Measurements from ENCODE around the gene ZNF593.

Gene ZNF593

GRCh38 chr1:26184883-26185282 lies 15.2 kb downstream of the ZNF593 start:
- no peak for TF ChIP-seq JUND (IDR thresholded peaks at IDR 0.05; ENCODE audit: low read depth)
- no peak for DNase-seq (ENCODE audit: low read depth in 1 of 2, low spot score in 1 of 2)
- in situ Hi-C loops (cut with HindIII; ENCODE audit: low pct_unique_long_range_greater_than_20kb, low sequenced_read_pairs): no loop called here

DNA sequence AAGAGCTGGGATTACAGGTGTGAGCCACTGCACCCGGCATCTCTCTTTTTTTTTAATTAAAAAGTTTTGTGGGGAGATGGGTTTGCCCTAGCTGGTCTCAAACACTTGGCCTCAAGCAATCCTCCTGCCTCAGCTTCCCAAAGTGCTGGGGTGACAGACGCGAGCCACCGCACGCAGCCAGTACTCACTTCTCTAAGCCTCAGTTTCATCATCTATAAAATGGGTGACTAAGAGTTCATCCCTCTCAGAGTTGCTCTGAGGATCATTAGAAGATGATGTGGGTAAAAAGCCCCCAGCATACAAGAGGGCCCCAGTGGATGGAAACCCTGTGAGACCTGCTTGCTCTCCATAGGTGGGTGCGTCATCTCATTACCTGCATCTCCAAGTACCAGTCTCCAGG lies 18.2 kb downstream of the ZNF593 start:
- no peak for TF ChIP-seq JUND (IDR thresholded peaks at IDR 0.05; ENCODE audit: low read depth)
- no peak for DNase-seq (ENCODE audit: low read depth in 1 of 2, low spot score in 1 of 2)
- in situ Hi-C loops (cut with HindIII; ENCODE audit: low pct_unique_long_range_greater_than_20kb, low sequenced_read_pairs): no loop called here

GRCh38 chr1:26188477-26188876 lies 18.8 kb downstream of the ZNF593 start:
- in situ Hi-C loops (cut with HindIII; ENCODE audit: low pct_unique_long_range_greater_than_20kb, low sequenced_read_pairs): no loop called here
- no peak for DNase-seq (ENCODE audit: low read depth in 1 of 2, low spot score in 1 of 2)

DNA sequence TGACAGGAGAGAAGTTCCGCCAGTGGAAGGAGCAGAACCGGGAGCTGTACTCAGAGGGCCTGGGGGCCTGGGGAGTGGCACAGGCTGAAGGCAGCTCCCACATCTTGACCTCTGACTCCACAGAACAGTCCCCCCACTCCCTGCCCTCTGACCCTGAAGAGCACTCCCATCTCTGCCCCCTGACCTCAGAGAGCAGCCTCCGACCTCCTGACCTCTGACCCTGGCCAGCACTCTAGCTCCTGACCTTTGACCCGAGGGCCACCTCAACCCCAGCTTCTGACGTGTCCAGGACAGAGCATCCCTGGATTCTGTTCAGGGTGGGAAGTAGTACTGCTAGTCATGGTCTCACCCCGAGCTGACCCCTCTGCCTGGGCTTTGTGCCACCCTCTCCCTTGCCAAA lies 19.6 kb downstream of the ZNF593 start:
- in situ Hi-C loops (cut with HindIII; ENCODE audit: low pct_unique_long_range_greater_than_20kb, low sequenced_read_pairs): no loop called here
- no peak for DNase-seq (ENCODE audit: low read depth in 1 of 2, low spot score in 1 of 2)
- no peak for TF ChIP-seq JUND (IDR thresholded peaks at IDR 0.05; ENCODE audit: low read depth)

More at GRCh38 chr1:26188477-26188876, 18.8 kb downstream of the ZNF593 start:
- no peak for TF ChIP-seq JUND (IDR thresholded peaks at IDR 0.05; ENCODE audit: low read depth)

- in situ Hi-C loops (cut with HindIII; ENCODE audit: low pct_unique_long_range_greater_than_20kb, low sequenced_read_pairs): no loop called here
- no peak for TF ChIP-seq JUND (IDR thresholded peaks at IDR 0.05; ENCODE audit: low read depth)
- no peak for DNase-seq (ENCODE audit: low read depth in 1 of 2, low spot score in 1 of 2)
Observed at GRCh38 chr1:26189751-26190275, 20.1 kb downstream of the ZNF593 start.

GRCh38 chr1:26190373-26190987 lies 20.8 kb downstream of the ZNF593 start, which contains the start of gene CATSPER4:
CATSPER4 (plus strand) TSS chr1:26190602; CDS start chr1:26190628, 26 bp downstream.
- in situ Hi-C loops (cut with HindIII; ENCODE audit: low pct_unique_long_range_greater_than_20kb, low sequenced_read_pairs): no loop called here
- DNase-seq (ENCODE audit: low read depth in 1 of 2, low spot score in 1 of 2): no peak

GRCh38 chr1:26191739-26192138 lies 22.0 kb downstream of the ZNF593 start:
- in situ Hi-C loops (cut with HindIII; ENCODE audit: low pct_unique_long_range_greater_than_20kb, low sequenced_read_pairs): no loop called here

More at GRCh38 chr1:26190373-26190987, 20.8 kb downstream of the ZNF593 start, which contains the start of gene CATSPER4:
- no peak for TF ChIP-seq JUND (IDR thresholded peaks at IDR 0.05; ENCODE audit: low read depth)

GRCh38 chr1:26195805-26196204 lies 26.1 kb downstream of the ZNF593 start:
- in situ Hi-C loops (cut with HindIII; ENCODE audit: low pct_unique_long_range_greater_than_20kb, low sequenced_read_pairs): no loop called here
- no peak for DNase-seq (ENCODE audit: low read depth in 1 of 2, low spot score in 1 of 2)
- no peak for TF ChIP-seq JUND (IDR thresholded peaks at IDR 0.05; ENCODE audit: low read depth)

More at GRCh38 chr1:26191739-26192138, 22.0 kb downstream of the ZNF593 start:
- no peak for DNase-seq (ENCODE audit: low read depth in 1 of 2, low spot score in 1 of 2)
- no peak for TF ChIP-seq JUND (IDR thresholded peaks at IDR 0.05; ENCODE audit: low read depth)

DNA sequence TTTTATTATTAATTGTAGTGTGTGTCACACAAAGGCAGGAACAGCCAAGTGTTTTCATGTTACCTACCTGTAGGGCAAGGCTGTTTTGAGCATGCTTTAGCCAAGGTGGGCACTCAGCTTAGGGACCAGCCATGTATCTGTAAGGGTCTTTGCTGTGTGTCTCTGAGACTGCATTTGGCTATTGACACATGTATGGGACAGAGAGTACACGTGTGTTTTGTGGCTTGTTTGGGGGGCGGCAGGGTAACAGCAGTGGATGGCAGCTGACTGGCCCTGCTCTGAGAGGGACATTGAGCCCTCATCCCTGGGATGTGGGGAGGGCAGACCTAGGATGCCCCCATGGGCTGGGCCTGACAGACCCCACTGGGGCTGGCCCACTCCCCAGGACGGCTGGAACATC lies 27.6 kb downstream of the ZNF593 start:
- TF ChIP-seq JUND (IDR thresholded peaks at IDR 0.05; ENCODE audit: low read depth): no peak
- DNase-seq (ENCODE audit: low read depth in 1 of 2, low spot score in 1 of 2): no peak
- in situ Hi-C loops (cut with HindIII; ENCODE audit: low pct_unique_long_range_greater_than_20kb, low sequenced_read_pairs): no loop called here

DNA sequence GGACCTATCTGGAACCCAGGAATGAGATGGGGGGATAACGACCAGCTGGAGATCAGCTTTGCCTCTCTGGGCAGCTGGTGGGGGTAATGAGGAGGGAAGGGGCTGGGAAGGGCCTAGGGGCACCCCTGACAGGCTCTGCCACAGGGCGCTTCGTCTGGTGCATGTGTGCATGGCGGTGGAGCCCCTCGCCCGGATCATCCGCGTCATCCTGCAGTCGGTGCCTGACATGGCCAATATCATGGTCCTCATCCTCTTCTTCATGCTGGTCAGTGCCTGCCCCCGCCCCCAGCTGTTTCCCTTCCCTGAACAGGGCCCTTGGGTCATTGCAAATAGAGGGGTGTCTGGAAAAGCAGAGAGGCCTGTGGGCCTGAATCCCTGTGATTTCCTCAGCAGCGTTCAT lies 28.1 kb downstream of the ZNF593 start:
- TF ChIP-seq JUND (IDR thresholded peaks at IDR 0.05; ENCODE audit: low read depth): no peak
- in situ Hi-C loops (cut with HindIII; ENCODE audit: low pct_unique_long_range_greater_than_20kb, low sequenced_read_pairs): no loop called here
- DNase-seq (ENCODE audit: low read depth in 1 of 2, low spot score in 1 of 2): no peak

- in situ Hi-C loops (cut with HindIII; ENCODE audit: low pct_unique_long_range_greater_than_20kb, low sequenced_read_pairs): no loop called here
- DNase-seq (ENCODE audit: low read depth in 1 of 2, low spot score in 1 of 2): no peak
- no peak for TF ChIP-seq JUND (IDR thresholded peaks at IDR 0.05; ENCODE audit: low read depth)
Observed at GRCh38 chr1:26200413-26200812, 30.7 kb downstream of the ZNF593 start.

- in situ Hi-C loops (cut with HindIII; ENCODE audit: low pct_unique_long_range_greater_than_20kb, low sequenced_read_pairs): no loop called here
- no peak for TF ChIP-seq JUND (IDR thresholded peaks at IDR 0.05; ENCODE audit: low read depth)
- DNase-seq (ENCODE audit: low read depth in 1 of 2, low spot score in 1 of 2): no peak
Observed at GRCh38 chr1:26203642-26204318, 34.1 kb downstream of the ZNF593 start.

DNA sequence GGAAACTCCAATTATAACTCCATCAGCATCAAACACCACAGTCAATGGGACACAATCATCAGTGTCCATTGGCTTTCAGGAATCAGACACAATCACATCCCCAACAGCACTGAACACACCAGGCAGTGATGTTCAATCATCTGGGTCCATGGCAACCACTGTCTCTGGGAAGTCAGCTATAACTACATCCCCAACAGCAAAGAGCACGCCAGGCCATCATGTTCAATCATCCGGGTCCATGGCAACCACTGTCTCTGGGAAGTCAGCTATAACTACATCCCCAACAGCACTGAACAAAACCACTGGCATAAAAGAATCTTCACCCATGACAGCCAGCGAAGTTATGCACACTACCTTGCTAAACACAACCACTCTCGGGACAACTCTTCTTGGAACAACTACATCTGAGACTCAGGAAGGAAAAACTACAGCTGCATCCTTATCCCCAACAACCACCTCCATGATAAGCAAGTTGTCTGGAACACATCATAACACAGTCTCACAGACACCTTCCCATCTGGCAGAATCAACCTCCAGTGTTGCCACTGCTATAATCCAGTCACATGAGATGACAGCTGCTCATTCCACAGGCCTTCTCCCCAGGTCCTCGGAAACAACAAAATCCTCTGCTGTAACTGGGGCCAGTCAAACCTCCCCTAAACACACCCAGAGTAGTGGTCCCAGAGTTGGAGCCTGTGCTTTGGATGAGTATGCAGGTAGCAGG lies 40.6 kb downstream of the ZNF593 start:
- no peak for DNase-seq (ENCODE audit: low read depth in 1 of 2, low spot score in 1 of 2)
- in situ Hi-C loops (cut with HindIII; ENCODE audit: low pct_unique_long_range_greater_than_20kb, low sequenced_read_pairs): no loop called here

More for the DNA sequence above, 40.6 kb downstream of the ZNF593 start:
- no peak for TF ChIP-seq JUND (IDR thresholded peaks at IDR 0.05; ENCODE audit: low read depth)

Data from T47D (cell line).